ENCODE results near the gene WDR81.
"Not testable (repeated sequence)": the region's sequence is repeated elsewhere in the genome, so short reads cannot be mapped to it uniquely, and the experiment has no call there.

The WDR81 gene

GRCh38 chr17:1724351-1724868 lies at the start of gene WDR81:
WDR81 (plus strand) TSS chr17:1724704; CDS start chr17:1724960, 256 bp downstream.
- peak; percentile 67 to 89 (median 75) for DNase-seq (ENCODE audit: low read depth in 4 of 4, low spot score in 1 of 4)

GRCh38 chr17:1676401-1676800 lies 48.1 kb upstream of the WDR81 start:
- no peak for DNase-seq (ENCODE audit: low read depth in 4 of 4, low spot score in 1 of 4)

GRCh38 chr17:1683459-1683858 lies 41.0 kb upstream of the WDR81 start:
- DNase-seq (ENCODE audit: low read depth in 4 of 4, low spot score in 1 of 4) = no peak

GRCh38 chr17:1684378-1685189 lies 39.9 kb upstream of the WDR81 start, which contains the start of gene PRPF8:
PRPF8 (minus strand) TSS chr17:1684867; CDS start chr17:1684571, 296 bp downstream.
- DNase-seq (ENCODE audit: low read depth in 4 of 4, low spot score in 1 of 4) = peak; percentile 94 to 98 (median 96)

GRCh38 chr17:1686086-1686485 lies 38.4 kb upstream of the WDR81 start:
- DNase-seq (ENCODE audit: low read depth in 4 of 4, low spot score in 1 of 4) = no peak

GRCh38 chr17:1688405-1688804 lies 36.1 kb upstream of the WDR81 start:
- DNase-seq (ENCODE audit: low read depth in 4 of 4, low spot score in 1 of 4) = not testable (repeated sequence)

- no peak for DNase-seq (ENCODE audit: low read depth in 4 of 4, low spot score in 1 of 4)
Measured at GRCh38 chr17:1690544-1691221, 33.8 kb upstream of the WDR81 start.

- no peak for DNase-seq (ENCODE audit: low read depth in 4 of 4, low spot score in 1 of 4)
Measured at GRCh38 chr17:1693339-1693738, 31.2 kb upstream of the WDR81 start.

GRCh38 chr17:1695365-1695764 lies 29.1 kb upstream of the WDR81 start:
- no peak for DNase-seq (ENCODE audit: low read depth in 4 of 4, low spot score in 1 of 4)

- DNase-seq (ENCODE audit: low read depth in 4 of 4, low spot score in 1 of 4) = no peak
Measured at GRCh38 chr17:1697681-1698080, 26.8 kb upstream of the WDR81 start.

GRCh38 chr17:1699891-1700290 lies 24.6 kb upstream of the WDR81 start:
- DNase-seq (ENCODE audit: low read depth in 4 of 4, low spot score in 1 of 4) = not testable (repeated sequence)

GRCh38 chr17:1703063-1703462 lies 21.4 kb upstream of the WDR81 start:
- no peak for DNase-seq (ENCODE audit: low read depth in 4 of 4, low spot score in 1 of 4)

- DNase-seq (ENCODE audit: low read depth in 4 of 4, low spot score in 1 of 4) = no peak
Measured at GRCh38 chr17:1705004-1705403, 19.5 kb upstream of the WDR81 start.

GRCh38 chr17:1707107-1707506 lies 17.4 kb upstream of the WDR81 start:
- DNase-seq (ENCODE audit: low read depth in 4 of 4, low spot score in 1 of 4) = no peak

- not testable (repeated sequence) for DNase-seq (ENCODE audit: low read depth in 4 of 4, low spot score in 1 of 4)
Measured at GRCh38 chr17:1708791-1709346, 15.6 kb upstream of the WDR81 start.

- no peak for DNase-seq (ENCODE audit: low read depth in 4 of 4, low spot score in 1 of 4)
Measured at GRCh38 chr17:1709403-1709951, 15.0 kb upstream of the WDR81 start.

GRCh38 chr17:1709971-1710806 lies 14.3 kb upstream of the WDR81 start, which contains the start of gene TLCD2:
TLCD2 (minus strand) TSS chr17:1710377; CDS start chr17:1710242, 135 bp downstream.
- no peak for DNase-seq (ENCODE audit: low read depth in 4 of 4, low spot score in 1 of 4)

GRCh38 chr17:1710807-1711553 lies 13.5 kb upstream of the WDR81 start:
- no peak for DNase-seq (ENCODE audit: low read depth in 4 of 4, low spot score in 1 of 4)

- no peak for DNase-seq (ENCODE audit: low read depth in 4 of 4, low spot score in 1 of 4)
Measured at GRCh38 chr17:1711804-1712203, 12.7 kb upstream of the WDR81 start.

GRCh38 chr17:1712271-1712670 lies 12.2 kb upstream of the WDR81 start:
- DNase-seq (ENCODE audit: low read depth in 4 of 4, low spot score in 1 of 4) = no peak
